Measurements from ENCODE around the gene EYA3. TPM values are rescaled to one million over a fixed set of nuclear protein-coding genes. Genes with fewer than 3 reads are reported as not detected.

The EYA3 gene
- total RNA-seq, 2 experiments from 2014 or later = 5.7 to 6.4 TPM

DNA sequence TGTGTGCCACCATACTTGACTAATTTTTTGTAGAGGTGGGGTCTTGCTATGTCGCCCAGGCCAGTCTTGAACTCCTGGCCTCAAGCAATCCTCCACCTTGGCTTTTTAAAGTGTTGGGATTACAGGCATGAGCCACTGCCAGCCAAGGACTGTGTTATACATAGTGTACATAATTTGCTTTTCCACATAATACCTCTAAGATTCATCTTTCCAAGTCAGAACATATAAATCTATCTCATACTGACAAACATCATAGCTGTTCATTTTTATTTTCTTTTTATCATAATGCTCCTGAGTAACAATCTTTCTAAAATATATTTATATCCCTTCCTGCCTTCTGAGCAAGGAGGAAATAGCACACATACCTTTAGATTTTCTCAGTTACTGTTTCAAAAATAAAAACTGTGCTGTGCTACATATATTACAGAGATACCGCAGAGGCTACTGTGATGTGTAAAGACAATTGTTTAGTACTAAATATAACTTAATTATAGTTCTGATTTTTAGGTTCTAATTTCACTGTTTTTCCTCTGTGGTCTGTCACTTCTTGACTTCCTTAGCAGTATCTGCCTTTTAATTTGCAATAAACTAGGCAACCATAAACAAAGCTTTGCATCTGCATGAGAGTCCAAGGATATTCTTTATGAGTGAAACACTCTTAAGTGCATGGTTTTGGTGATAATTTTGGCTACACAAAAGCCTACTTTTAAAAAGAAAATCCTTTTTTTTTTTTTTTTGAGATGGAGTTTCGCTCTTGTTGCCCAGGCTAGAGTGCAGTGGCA, 59.3 kb downstream of the EYA3 start:
- no peak overlapping the region for H3K4me3 ChIP-seq (ENCODE audit: low read length)
- H3K4me1 ChIP-seq (ENCODE audit: insufficient read depth, low read length) = no peaks in the 10 kb centered on the region
- Mint-ChIP-seq H3K36me3 (ENCODE audit: low read depth) (peaks cover 31% of the 10 kb centered on the region), H3K9me3 (no peaks in the 10 kb centered on the region), H3K4me3 (no peak overlapping the region), H3K4me1 (ENCODE audit: low read depth) (peaks cover 4% of the 10 kb centered on the region), H3K27ac (no peak overlapping the region), H3K27me3 (no peaks in the 10 kb centered on the region)
- TF ChIP-seq, protein P1, sequence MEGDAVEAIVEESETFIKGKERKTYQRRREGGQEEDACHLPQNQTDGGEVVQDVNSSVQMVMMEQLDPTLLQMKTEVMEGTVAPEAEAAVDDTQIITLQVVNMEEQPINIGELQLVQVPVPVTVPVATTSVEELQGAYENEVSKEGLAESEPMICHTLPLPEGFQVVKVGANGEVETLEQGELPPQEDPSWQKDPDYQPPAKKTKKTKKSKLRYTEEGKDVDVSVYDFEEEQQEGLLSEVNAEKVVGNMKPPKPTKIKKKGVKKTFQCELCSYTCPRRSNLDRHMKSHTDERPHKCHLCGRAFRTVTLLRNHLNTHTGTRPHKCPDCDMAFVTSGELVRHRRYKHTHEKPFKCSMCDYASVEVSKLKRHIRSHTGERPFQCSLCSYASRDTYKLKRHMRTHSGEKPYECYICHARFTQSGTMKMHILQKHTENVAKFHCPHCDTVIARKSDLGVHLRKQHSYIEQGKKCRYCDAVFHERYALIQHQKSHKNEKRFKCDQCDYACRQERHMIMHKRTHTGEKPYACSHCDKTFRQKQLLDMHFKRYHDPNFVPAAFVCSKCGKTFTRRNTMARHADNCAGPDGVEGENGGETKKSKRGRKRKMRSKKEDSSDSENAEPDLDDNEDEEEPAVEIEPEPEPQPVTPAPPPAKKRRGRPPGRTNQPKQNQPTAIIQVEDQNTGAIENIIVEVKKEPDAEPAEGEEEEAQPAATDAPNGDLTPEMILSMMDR (IDR thresholded peaks at IDR 0.05) = no peak
- ChIA-PET POLR2A (interaction anchor here (0.7 kb wide), 1 partner anchor 37 kb away, joined by 3 read pairs; no protein-coding TSS in a partner anchor), CTCF (no interaction called here)
- peaks cover 13% of the 10 kb centered on the region for H3K36me3 ChIP-seq (ENCODE audit: insufficient read depth, low read length)
- intact Hi-C loops (cut with DNase I, micrococcal nuclease) = no loop called here
- H3K9me3 ChIP-seq (ENCODE audit: control insufficient read depth in 1 of 2, insufficient read depth in 1 of 2, low read length in 2 of 2) = no peaks in the 10 kb centered on the region
- no peaks in the 10 kb centered on the region for H3K27me3 ChIP-seq (ENCODE audit: control insufficient read depth in 1 of 2, insufficient read depth in 2 of 2, low read length in 2 of 2)
- no peak for DNase-seq
- no peak overlapping the region for H3K27ac ChIP-seq (ENCODE audit: low read depth in 1 of 2, low read length in 2 of 2)
- ATAC-seq (ENCODE audit: poor library complexity) = no peak

DNA sequence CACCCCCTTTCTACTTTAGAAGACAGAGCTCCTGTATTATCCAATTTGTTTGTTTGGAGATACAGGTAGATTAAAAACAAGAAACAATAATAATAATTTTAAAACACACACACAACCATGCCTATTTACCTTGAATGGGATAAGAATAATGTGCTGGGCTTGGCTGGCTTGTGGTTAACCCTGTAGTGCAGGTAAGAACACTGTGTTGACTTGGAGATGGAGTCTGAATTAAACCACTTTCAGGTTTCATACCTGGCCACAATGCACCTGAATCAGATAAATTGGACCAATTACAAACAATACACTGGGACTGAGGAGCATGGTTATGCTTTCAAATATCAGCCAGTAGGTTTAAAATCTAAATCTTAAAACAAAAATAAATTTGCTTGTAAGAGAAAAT, 60.8 kb downstream of the EYA3 start:
- CTCF ChIA-PET = interaction anchor here (0.8 kb wide), 1 partner anchor 10 kb away, joined by 3 read pairs; no protein-coding TSS in a partner anchor
- Histone ChIP-seq H3K9me3 (ENCODE audit: control insufficient read depth in 1 of 2, insufficient read depth in 1 of 2, low read length in 2 of 2) (no peaks in the 10 kb centered on the region), H3K27ac (ENCODE audit: low read depth in 1 of 2, low read length in 2 of 2) (no peak overlapping the region), H3K36me3 (ENCODE audit: insufficient read depth, low read length) (peaks cover 13% of the 10 kb centered on the region), H3K4me3 (ENCODE audit: low read length) (no peak overlapping the region), H3K4me1 (ENCODE audit: insufficient read depth, low read length) (no peaks in the 10 kb centered on the region), H3K27me3 (ENCODE audit: control insufficient read depth in 1 of 2, insufficient read depth in 2 of 2, low read length in 2 of 2) (no peaks in the 10 kb centered on the region)
- Mint-ChIP-seq H3K27ac (peak overlapping the region; percentile 33), H3K4me1 (ENCODE audit: low read depth) (peaks cover 4% of the 10 kb centered on the region), H3K36me3 (ENCODE audit: low read depth) (peaks cover 39% of the 10 kb centered on the region), H3K9me3 (no peaks in the 10 kb centered on the region), H3K27me3 (no peaks in the 10 kb centered on the region), H3K4me3 (no peak overlapping the region)
- DNase-seq (no peak), ATAC-seq (ENCODE audit: poor library complexity) (no peak)
- POLR2A ChIA-PET = interaction anchor here (0.7 kb wide), 1 partner anchor 146 kb away, joined by 3 read pairs; no protein-coding TSS in a partner anchor
- intact Hi-C loops (cut with DNase I, micrococcal nuclease) = no loop called here
- TF ChIP-seq, protein P1 (IDR thresholded peaks at IDR 0.05) = no peak

- peaks cover 4% of the 10 kb centered on the region for H3K4me1 Mint-ChIP-seq (ENCODE audit: low read depth)
- no peak overlapping the region for H3K4me3 Mint-ChIP-seq
- peak overlapping the region; percentile 33 for H3K27ac Mint-ChIP-seq
- peaks cover 13% of the 10 kb centered on the region for H3K36me3 ChIP-seq (ENCODE audit: insufficient read depth, low read length)
- H3K4me3 ChIP-seq (ENCODE audit: low read length) = no peak overlapping the region
- H3K36me3 Mint-ChIP-seq (ENCODE audit: low read depth) = peaks cover 39% of the 10 kb centered on the region
- ChIA-PET POLR2A (no interaction called here), CTCF (no interaction called here)
- ATAC-seq (ENCODE audit: poor library complexity) (no peak), DNase-seq (no peak)
- TF ChIP-seq, protein P1 (IDR thresholded peaks at IDR 0.05) = no peak
- no peaks in the 10 kb centered on the region for H3K27me3 Mint-ChIP-seq
- no peaks in the 10 kb centered on the region for H3K27me3 ChIP-seq (ENCODE audit: control insufficient read depth in 1 of 2, insufficient read depth in 2 of 2, low read length in 2 of 2)
- H3K9me3 ChIP-seq (ENCODE audit: control insufficient read depth in 1 of 2, insufficient read depth in 1 of 2, low read length in 2 of 2) = no peaks in the 10 kb centered on the region
- H3K4me1 ChIP-seq (ENCODE audit: insufficient read depth, low read length) = no peaks in the 10 kb centered on the region
- no peaks in the 10 kb centered on the region for H3K9me3 Mint-ChIP-seq
- intact Hi-C loops (cut with DNase I, micrococcal nuclease) = no loop called here
- no peak overlapping the region for H3K27ac ChIP-seq (ENCODE audit: low read depth in 1 of 2, low read length in 2 of 2)
These were observed 61.2 kb downstream of the EYA3 start for GRCh38 chr1:28027238-28027637.

All from CD4-positive, alpha-beta T cell (primary cell).